Measurements from ENCODE around the gene VEGFA. TPM values are rescaled to one million over a fixed set of nuclear protein-coding genes. Genes with fewer than 3 reads are reported as not detected.

The VEGFA gene
- total RNA-seq, 1 donor from 2014 or later = 420 TPM

DNA sequence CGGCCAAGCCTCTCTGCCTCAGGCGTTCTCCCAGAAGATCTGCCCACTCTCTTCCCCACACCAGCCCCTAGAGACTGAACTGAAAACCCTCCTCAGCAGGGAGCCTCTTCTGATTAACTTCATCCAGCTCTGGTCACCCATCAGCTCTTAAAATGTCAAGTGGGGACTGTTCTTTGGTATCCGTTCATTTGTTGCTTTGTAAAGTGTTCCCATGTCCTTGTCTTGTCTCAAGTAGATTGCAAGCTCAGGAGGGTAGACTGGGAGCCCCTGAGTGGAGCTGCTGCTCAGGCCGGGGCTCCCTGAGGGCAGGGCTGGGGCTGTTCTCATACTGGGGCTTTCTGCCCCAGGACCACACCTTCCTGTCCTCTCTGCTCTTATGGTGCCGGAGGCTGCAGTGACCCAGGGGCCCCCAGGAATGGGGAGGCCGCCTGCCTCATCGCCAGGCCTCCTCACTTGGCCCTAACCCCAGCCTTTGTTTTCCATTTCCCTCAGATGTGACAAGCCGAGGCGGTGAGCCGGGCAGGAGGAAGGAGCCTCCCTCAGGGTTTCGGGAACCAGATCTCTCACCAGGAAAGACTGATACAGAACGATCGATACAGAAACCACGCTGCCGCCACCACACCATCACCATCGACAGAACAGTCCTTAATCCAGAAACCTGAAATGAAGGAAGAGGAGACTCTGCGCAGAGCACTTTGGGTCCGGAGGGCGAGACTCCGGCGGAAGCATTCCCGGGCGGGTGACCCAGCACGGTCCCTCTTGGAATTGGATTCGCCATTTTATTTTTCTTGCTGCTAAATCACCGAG lies 14.2 kb downstream of the VEGFA start:
- peak; percentile 57 for DNase-seq (ENCODE audit: low spot score)

GRCh38 chr6:43785220-43785752 lies 15.3 kb downstream of the VEGFA start:
- DNase-seq (ENCODE audit: low spot score) = no peak

GRCh38 chr6:43785904-43786303 lies 15.9 kb downstream of the VEGFA start:
- DNase-seq (ENCODE audit: low spot score) = no peak

- DNase-seq (ENCODE audit: low spot score) = no peak
These were observed 16.8 kb downstream of the VEGFA start for GRCh38 chr6:43786664-43787329.

DNA sequence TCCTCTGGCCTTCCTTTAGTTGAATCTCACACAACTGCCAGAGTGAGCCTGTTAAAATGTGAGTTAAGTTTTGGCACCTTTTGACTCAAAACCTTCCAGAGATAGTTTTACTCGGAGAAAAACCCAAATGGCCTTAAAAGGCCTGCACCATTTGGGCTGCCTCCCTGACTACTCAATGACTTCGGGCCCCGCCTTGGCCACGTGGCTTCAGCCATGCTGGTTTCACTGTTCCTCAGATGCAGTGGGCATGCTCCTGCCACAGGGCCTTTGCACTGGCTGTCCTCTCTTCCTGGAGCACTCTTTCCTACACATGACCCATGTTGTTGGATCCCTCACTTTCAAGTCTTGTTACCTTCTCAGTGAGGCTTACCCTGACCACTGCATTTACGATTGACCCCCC lies 18.3 kb downstream of the VEGFA start:
- DNase-seq (ENCODE audit: low spot score) = no peak

DNA sequence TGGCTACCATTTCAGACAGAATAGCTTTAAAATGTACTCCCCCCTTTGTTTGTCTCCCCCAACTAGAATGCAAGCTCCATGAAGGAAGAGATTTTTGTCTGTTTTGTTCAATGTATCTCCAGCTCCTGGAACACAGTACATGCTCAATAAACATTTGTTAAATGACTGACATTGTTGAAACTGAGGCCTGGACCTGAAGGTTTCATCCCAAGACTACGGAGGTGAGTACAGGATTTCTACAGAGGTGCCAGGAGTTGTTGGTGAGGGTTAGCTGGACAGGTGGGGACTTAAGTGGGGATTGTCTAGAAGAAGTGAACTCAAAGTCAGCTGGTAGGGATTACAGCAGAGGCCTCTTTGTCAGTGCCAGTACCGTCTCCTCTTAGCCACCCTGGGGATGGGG lies 19.4 kb downstream of the VEGFA start:
- DNase-seq (ENCODE audit: low spot score) = no peak

- peak; percentile 66 for DNase-seq (ENCODE audit: low spot score)
These were observed 20.0 kb downstream of the VEGFA start for GRCh38 chr6:43790031-43790430.

- no peak for DNase-seq (ENCODE audit: low spot score)
These were observed 21.9 kb downstream of the VEGFA start for GRCh38 chr6:43791745-43792422.

DNA sequence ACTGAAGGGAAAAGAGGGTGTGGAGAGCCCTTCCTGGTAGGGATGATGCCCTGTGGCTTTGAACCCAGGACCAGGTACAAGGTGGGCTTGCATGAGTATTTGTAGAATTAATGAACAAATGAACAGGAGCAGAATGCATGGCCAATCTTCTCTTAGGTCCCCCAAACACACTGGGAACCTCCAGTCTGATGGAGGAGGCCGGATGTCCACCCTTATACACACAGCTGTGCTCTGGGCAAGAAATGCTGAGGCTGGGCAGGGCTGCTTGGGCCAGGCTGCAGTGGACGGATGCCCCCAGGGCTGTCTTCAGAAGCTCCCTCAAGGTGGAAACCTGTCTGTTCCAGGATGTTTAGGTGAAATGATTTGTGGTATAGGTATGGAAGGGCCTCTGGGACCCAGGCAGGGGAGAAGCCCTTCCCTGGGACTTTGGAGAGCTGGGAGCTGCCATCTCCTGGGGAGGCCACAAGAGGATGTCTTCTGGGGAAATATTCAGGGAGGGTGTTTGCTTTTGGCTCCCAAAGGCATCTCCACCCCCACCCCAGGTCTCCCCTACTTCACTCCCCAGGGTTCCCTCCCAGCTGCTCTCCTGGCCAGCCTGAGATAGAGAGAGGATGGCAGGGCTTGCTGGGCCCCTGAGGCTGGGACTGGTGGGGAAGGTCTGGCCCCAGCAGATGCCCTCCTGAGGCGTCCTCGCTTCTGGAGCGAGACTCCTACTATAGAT lies 23.3 kb downstream of the VEGFA start:
- DNase-seq (ENCODE audit: low spot score) = no peak

DNA sequence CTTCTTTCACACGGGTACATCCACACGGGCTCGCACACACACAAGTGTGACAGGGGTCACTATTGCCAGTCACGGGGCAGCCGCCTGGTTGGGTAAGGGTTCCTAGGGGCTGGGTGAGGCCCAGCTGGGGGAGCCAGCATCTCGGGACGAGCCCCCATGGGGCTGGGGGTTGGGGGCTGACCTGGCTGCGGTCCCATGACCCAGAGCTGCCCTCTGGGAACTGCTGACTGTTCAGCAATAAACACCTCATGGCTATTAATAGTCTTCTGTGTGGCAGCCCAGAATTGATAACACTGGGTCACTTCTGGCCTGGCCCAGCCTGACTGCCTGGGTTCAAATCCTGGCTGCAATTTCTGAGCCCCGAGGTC lies 23.8 kb downstream of the VEGFA start:
- no peak for DNase-seq (ENCODE audit: low spot score)

GRCh38 chr6:43795421-43795820 lies 25.4 kb downstream of the VEGFA start:
- DNase-seq (ENCODE audit: low spot score) = no peak

- DNase-seq (ENCODE audit: low spot score) = no peak
These were observed 26.2 kb downstream of the VEGFA start for GRCh38 chr6:43796168-43796567.

- no peak for DNase-seq (ENCODE audit: low spot score)
These were observed 27.2 kb downstream of the VEGFA start for GRCh38 chr6:43796903-43797890.

DNA sequence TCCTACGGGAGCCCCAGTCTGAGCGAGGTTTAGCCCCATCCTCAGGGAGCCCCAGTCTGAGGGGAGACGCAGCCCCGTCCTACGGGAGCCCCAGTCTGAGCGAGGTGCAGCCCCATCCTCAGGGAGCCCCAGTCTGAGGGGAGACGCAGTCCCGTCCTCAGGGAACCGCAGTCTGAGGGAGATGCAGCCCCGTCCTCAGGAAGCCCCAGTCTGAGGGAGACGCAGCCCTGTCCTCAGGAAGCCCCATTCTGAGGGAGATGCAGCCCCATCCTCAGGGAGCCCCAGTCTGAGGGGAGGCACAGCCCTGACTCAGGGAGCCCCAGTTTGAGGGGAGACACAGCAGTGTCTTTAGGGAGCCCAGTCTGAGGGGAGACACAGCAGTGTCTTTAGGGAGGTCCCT lies 27.9 kb downstream of the VEGFA start:
- DNase-seq (ENCODE audit: low spot score) = no peak

DNA sequence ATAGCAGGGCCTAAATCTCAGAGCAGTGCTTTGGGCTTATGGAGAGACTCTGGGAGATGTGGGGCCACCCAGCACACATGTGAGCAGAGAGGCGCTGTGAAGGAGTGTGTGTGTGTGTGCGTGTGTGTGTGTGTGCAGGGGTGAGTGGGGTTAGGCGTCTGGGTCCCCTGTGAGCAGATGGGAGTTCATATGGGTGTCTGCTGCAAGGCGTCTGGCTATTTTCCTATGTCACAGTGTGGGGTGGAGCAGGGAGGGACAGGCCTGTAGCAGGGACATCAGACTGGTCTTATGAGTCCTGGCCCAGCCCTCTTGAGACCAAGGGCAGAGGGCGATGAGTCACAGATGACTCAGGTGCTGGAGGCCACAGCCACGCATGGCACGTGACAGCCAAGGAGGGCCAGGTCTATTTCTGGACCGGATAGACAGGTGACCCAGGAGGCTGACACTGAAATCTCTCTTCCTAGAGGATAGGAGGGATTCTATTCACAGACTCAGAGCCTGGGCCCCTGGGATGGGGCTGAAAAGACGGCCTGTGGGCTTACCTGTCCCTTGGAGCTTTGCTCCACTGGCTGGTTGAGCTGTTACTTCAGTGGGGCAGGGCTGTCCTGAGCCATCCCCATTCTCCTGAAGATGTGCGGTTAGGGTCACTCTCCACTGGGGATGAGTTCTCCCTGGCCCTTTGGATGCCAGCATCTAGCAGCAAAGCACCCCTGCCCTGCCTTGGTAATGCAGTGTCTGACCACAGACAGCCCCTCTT lies 28.9 kb downstream of the VEGFA start:
- peak; percentile 89 for DNase-seq (ENCODE audit: low spot score)

DNA sequence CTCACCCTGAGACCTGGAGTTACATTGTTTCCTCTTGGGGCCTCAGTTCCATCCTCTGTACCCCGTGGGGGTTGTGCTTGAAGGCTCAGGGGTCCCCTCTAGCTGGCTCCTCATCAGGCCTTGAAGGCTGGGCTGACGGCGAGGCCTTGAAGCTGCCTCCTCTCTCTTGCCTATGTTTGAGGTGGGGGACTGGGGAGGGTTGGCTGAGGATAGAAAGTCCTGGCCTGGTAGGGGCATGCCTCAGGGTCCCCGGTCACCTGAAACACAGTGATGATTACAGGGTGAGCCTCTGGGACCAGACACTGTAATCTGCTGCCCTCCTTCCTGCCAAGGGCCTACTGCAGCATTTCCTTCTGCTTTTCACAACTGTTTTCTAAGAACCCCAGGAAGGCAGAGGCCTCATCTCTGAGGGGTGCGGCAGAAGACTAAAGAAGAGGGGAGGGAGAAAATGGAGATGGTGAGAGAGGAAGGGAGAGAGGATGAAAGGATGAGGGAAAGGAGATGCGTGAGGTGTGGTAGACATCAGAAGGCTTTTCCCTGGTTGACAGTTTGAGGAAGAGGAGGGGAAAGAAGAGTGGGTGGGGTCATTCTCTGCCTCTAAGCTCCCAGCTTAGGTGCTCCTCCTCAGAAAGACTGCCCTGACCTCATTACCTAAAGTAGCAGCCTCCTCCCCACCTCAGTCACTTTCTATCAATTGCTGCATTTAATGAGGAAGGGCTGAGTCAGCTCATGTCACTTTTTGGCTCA lies 29.7 kb downstream of the VEGFA start:
- DNase-seq (ENCODE audit: low spot score) = no peak

DNA sequence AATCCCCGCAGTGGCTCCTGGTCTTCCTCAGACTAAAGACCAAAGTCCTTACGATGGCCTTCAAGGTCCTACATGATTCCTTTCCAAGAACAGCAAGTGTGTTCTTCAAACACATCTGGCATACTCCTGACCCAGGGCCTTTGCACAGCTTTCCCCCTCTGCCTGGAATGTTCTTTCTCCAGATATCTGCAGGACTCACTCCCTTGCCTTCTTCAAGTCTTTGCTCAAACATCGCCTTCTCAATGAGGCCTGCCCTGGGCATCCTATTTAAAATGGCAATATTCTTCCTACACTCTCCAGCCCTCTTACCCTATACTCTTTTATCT lies 30.2 kb downstream of the VEGFA start:
- DNase-seq (ENCODE audit: low spot score) = peak; percentile 76

DNA sequence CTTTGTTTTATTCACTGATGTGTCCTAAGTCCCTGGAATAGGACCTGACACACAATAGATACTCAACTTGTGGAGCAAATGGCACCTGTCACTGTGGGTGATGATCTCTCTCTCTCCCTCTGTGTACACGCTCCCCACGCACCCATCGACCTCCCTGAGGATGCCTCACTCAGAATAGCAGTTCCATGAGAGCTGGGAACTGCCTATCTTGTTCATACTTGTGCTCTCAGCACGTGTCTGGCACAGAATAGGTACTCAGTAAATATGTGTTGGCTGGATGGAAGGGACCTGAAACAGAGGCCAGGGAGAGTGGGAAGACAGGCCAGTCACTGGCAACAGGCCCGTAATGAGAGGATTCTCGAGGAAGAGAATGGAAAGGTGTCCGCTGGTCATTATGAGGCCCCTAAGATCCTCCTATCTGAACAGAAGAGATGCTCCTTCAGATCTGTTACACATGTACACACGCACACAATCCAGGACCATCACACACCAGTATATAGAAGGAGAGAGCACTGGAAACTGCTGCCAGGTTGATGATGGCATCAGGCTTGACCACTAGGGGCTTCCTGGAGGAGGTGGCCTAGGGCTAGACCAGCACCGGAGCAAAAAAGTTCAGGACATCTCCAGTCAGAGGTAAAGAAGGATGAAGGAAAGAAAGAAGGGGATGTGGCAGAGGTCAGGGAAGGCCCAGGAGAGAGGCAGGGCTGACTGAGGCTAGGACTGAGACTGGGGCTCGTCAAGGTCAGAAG lies 30.9 kb downstream of the VEGFA start:
- no peak for DNase-seq (ENCODE audit: low spot score)

Data from mucosa of gallbladder (tissue), 1 donor.